ENCODE data around the gene INO80C.

The INO80C gene

DNA sequence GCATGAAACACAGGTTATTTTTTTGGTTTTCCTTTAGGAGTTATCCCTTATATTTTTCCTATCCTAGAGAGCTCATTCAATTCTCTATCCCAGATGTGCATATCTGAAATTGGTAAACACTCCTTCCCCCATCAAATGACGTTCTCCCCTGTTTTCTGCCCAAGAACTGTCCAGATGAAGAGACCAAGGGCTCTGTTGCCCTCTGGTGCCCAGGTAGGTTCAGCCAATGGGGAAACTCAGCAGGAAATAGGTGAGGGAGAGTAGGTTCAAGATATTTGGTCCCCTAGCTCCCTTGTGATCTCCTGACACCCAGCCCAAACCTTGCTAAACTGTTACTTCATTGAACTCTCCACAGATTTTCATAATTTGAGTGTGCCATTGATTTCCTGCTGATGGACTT is 14.1 kb upstream of the INO80C start:
- no peaks in the 10 kb centered on the region for H3K27me3 ChIP-seq
- no peaks in the 10 kb centered on the region for H3K36me3 ChIP-seq
- intact Hi-C loops (cut with DNase I; ENCODE audit: low total_unique reads) = no loop called here
- TF ChIP-seq, protein P1, sequence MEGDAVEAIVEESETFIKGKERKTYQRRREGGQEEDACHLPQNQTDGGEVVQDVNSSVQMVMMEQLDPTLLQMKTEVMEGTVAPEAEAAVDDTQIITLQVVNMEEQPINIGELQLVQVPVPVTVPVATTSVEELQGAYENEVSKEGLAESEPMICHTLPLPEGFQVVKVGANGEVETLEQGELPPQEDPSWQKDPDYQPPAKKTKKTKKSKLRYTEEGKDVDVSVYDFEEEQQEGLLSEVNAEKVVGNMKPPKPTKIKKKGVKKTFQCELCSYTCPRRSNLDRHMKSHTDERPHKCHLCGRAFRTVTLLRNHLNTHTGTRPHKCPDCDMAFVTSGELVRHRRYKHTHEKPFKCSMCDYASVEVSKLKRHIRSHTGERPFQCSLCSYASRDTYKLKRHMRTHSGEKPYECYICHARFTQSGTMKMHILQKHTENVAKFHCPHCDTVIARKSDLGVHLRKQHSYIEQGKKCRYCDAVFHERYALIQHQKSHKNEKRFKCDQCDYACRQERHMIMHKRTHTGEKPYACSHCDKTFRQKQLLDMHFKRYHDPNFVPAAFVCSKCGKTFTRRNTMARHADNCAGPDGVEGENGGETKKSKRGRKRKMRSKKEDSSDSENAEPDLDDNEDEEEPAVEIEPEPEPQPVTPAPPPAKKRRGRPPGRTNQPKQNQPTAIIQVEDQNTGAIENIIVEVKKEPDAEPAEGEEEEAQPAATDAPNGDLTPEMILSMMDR (IDR thresholded peaks at IDR 0.05) = no peak
- no peak overlapping the region for H3K27ac ChIP-seq
- H3K4me1 ChIP-seq = peaks cover 0 to 18% (median 10%) of the 10 kb centered on the region in 4 donors
- H3K4me3 ChIP-seq = no peak overlapping the region
- DNase-seq = no peak
- H3K9me3 ChIP-seq = no peaks in the 10 kb centered on the region

DNA sequence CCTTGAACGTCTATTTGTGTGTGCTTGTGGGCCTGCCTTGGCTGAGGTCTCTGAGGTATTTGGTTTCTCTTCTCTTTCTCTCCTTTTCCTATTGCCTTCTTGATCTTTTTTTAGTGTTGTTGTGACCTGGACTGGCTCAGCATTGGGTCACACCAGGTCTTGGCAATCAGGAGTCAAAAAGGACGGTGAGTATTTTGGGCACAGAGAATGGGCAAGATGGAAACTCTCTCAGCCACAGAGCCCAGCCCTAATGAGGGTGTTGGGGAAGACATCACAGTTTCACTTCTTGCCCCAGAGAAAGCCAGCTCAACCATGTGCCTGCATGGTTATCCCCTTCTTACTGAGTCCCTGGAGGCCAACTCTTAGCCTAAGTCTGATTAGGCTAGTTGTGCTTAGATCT is 13.7 kb upstream of the INO80C start:
- TF ChIP-seq, protein P1 (IDR thresholded peaks at IDR 0.05) = no peak
- Histone ChIP-seq H3K27me3 (no peaks in the 10 kb centered on the region), H3K4me3 (no peak overlapping the region), H3K27ac (no peak overlapping the region), H3K4me1 (peaks cover 0 to 18% (median 10%) of the 10 kb centered on the region in 4 donors), H3K9me3 (no peaks in the 10 kb centered on the region), H3K36me3 (no peaks in the 10 kb centered on the region)
- DNase-seq = no peak
- intact Hi-C loops (cut with DNase I; ENCODE audit: low total_unique reads) = no loop called here

DNA sequence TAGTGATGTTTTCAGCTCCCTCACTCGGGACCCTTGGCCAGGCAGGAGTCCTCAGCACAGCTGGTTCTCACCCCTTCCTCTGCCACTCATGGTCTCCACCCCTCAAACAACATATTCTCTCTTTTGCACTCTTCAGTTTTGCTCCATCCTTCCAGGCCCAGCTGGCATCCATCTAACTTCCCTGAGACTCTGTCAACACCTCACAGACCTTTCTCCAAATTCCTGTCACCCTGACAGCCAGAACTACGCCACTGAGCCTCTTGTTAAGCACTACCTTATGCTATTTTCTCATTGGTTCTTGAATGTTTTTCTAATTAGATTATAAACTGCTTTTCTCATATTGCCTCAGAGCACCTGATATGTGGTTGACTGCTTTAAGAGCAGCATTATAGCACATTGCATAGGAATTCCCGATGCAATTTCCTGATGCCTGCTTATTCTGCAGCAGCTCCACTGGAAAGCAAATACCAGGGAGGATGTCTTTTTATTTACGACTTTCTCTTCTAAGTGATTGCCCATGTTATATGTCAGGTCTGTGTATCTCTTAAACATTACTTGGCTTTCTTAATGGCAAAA is 12.4 kb upstream of the INO80C start:
- DNase-seq = no peak
- Histone ChIP-seq H3K9me3 (no peaks in the 10 kb centered on the region), H3K4me3 (no peak overlapping the region), H3K27ac (no peak overlapping the region), H3K36me3 (no peaks in the 10 kb centered on the region), H3K27me3 (no peaks in the 10 kb centered on the region), H3K4me1 (peaks cover 0 to 11% (median 8%) of the 10 kb centered on the region in 4 donors)
- intact Hi-C loops (cut with DNase I; ENCODE audit: low total_unique reads) = no loop called here
- TF ChIP-seq, protein P1 (IDR thresholded peaks at IDR 0.05) = no peak

DNA sequence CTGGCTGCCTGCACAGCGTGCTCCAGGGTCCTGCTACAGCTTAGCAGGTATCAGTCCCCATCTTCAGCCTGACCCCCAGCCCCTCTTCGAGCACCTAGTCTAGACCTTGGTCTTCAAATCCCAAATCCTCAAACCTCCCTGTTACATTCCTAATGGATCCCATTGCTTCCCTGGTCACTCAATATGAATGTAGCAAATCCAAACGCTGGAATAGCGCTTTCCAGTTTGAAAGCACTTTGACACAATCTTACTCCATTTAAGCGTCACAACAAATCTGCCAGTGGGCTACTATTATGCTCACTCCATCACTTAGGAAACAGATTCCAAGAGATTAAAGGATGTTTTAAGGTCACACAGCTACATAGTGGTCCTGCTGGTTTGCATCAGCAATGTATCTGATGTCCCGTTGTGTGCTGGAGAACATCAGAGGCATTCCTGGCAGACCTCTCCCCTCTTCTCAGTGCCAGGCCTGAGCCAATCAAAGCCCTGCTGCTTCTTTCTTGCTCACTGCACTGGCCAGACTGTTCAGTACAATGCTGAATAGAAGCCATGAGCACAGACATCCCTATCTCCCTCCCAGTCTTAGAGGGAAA is 11.1 kb upstream of the INO80C start:
- Histone ChIP-seq H3K9me3 (no peaks in the 10 kb centered on the region), H3K27ac (no peak overlapping the region), H3K4me3 (no peak overlapping the region), H3K36me3 (no peaks in the 10 kb centered on the region), H3K4me1 (peaks cover 0 to 9% (median 7%) of the 10 kb centered on the region in 4 donors), H3K27me3 (no peaks in the 10 kb centered on the region)
- intact Hi-C loops (cut with DNase I; ENCODE audit: low total_unique reads) = no loop called here
- DNase-seq = no peak
- TF ChIP-seq, protein P1 (IDR thresholded peaks at IDR 0.05) = no peak

DNA sequence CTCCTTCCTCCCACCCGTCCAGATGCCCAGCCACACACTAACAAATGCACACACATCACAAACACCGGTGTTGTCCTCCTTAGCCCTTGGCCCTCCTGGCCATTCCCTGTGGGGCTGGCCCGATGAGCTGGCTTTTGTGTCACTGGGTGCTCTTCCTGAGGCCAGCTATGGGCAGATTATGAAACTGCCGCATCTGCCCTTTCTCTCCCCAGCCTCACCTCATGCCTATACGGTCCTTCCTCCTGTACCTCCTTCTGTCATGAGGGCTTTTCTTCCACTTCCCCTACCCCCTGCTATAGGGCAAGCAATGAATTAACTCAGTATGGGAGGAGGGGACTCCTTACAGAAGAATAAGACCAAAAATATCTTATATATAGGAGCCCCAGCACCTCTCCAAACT is 10.3 kb upstream of the INO80C start:
- TF ChIP-seq, protein P1 (IDR thresholded peaks at IDR 0.05) = no peak
- intact Hi-C loops (cut with DNase I; ENCODE audit: low total_unique reads) = no loop called here
- no peaks in the 10 kb centered on the region for H3K36me3 ChIP-seq

More for the DNA sequence above, 10.3 kb upstream of the INO80C start:
- Histone ChIP-seq H3K4me3 (no peak overlapping the region), H3K9me3 (no peaks in the 10 kb centered on the region), H3K27me3 (no peaks in the 10 kb centered on the region), H3K27ac (no peak overlapping the region), H3K4me1 (peaks cover 0 to 1% (median 0%) of the 10 kb centered on the region in 4 donors)
- DNase-seq = no peak
